MG63 (cell line): ENCODE results near the gene FLRT2. TPM values are rescaled to one million over a fixed set of nuclear protein-coding genes. Genes with fewer than 3 reads are reported as not detected.

ENCODE experiments used
- DNase-seq: peaks from one replicate; pipeline ENCODE4 v3.0.0-alpha.2; 2020
- H3K27me3 ChIP-seq: fragments of 250-450 bp; sonication (Bioruptor Pico); 2 replicates; pipeline ENCODE4 v1.5.1; 2020; ENCODE audit warnings: mild to moderate bottlenecking, moderate library complexity
- H3K36me3 ChIP-seq: fragments of 250-450 bp; sonication (Bioruptor Pico); 2 replicates; pipeline ENCODE4 v1.5.1; 2020; ENCODE audit warnings: mild to moderate bottlenecking, moderate library complexity
- H3K4me3 ChIP-seq: fragments of 250-450 bp; sonication (Bioruptor Pico); 2 replicates; pipeline ENCODE4 v1.5.1; 2020; ENCODE audit warnings: mild to moderate bottlenecking, moderate library complexity
- H3K9me3 ChIP-seq: fragments of 250-450 bp; sonication (Bioruptor Pico); 2 replicates; pipeline ENCODE4 v1.5.1; 2020; ENCODE audit warnings: mild to moderate bottlenecking, moderate library complexity
- total RNA-seq: library from RNA; depleted of rRNA; stranded (reverse); fragments of >200 nt; shearing (Covaris generic); gene quantifications from 2 replicates; pipeline ENCODE4 v1.2.3, GENCODE V29; 2014; ENCODE audit warnings: low replicate concordance; rRNA removed

FLRT2 gene
- total RNA-seq = 0.22 and 2.5 TPM in 2 replicates

GRCh38 chr14:85529803-85530574 lies at the start of gene FLRT2:
TSS of gene FLRT2 (plus strand) at chr14:85530144. CDS start at chr14:85621515, 91,371 bp downstream.
- Histone ChIP-seq H3K9me3 (no peaks in the 10 kb centered on the region), H3K27me3 (peaks cover 8% of the 10 kb centered on the region; the same call in 1 of the 2 replicates), H3K4me3 (peak within 1 kb of the TSS; percentile 61), H3K36me3 (no peaks in the 10 kb centered on the region)
- peak; percentile 67 for DNase-seq

- no peak for DNase-seq
- Histone ChIP-seq H3K4me3 (no peak overlapping the region), H3K27me3 (no peaks in the 10 kb centered on the region), H3K36me3 (no peaks in the 10 kb centered on the region), H3K9me3 (no peaks in the 10 kb centered on the region)
Measured at GRCh38 chr14:85481471-85481870, 48.5 kb upstream of the FLRT2 start.

- Histone ChIP-seq H3K36me3 (no peaks in the 10 kb centered on the region), H3K27me3 (no peaks in the 10 kb centered on the region), H3K4me3 (no peak overlapping the region), H3K9me3 (no peaks in the 10 kb centered on the region)
- DNase-seq = no peak
Measured at GRCh38 chr14:85482552-85482951, 47.4 kb upstream of the FLRT2 start.

- H3K9me3 ChIP-seq = no peaks in the 10 kb centered on the region
- H3K4me3 ChIP-seq = no peak overlapping the region
- H3K27me3 ChIP-seq = no peaks in the 10 kb centered on the region
- no peak for DNase-seq
- H3K36me3 ChIP-seq = no peaks in the 10 kb centered on the region
Measured at GRCh38 chr14:85483037-85483436, 46.9 kb upstream of the FLRT2 start.

- H3K9me3 ChIP-seq = no peaks in the 10 kb centered on the region
- no peaks in the 10 kb centered on the region for H3K36me3 ChIP-seq
- no peaks in the 10 kb centered on the region for H3K27me3 ChIP-seq
- DNase-seq = no peak
- no peak overlapping the region for H3K4me3 ChIP-seq
Measured at GRCh38 chr14:85483652-85484051, 46.3 kb upstream of the FLRT2 start.

- DNase-seq = peak; percentile 69
- no peak overlapping the region for H3K4me3 ChIP-seq
- H3K36me3 ChIP-seq = no peaks in the 10 kb centered on the region
- H3K27me3 ChIP-seq = no peaks in the 10 kb centered on the region
- H3K9me3 ChIP-seq = no peaks in the 10 kb centered on the region
Measured at GRCh38 chr14:85487215-85487614, 42.7 kb upstream of the FLRT2 start.

GRCh38 chr14:85501751-85502150 lies 28.2 kb upstream of the FLRT2 start:
- no peak overlapping the region for H3K4me3 ChIP-seq
- no peak for DNase-seq
- no peaks in the 10 kb centered on the region for H3K27me3 ChIP-seq

GRCh38 chr14:85508863-85509262 lies 21.1 kb upstream of the FLRT2 start:
- H3K36me3 ChIP-seq = no peaks in the 10 kb centered on the region
- H3K27me3 ChIP-seq = no peaks in the 10 kb centered on the region
- no peak for DNase-seq
- no peaks in the 10 kb centered on the region for H3K9me3 ChIP-seq
- no peak overlapping the region for H3K4me3 ChIP-seq

More at GRCh38 chr14:85501751-85502150, 28.2 kb upstream of the FLRT2 start:
- H3K9me3 ChIP-seq = no peaks in the 10 kb centered on the region
- H3K36me3 ChIP-seq = no peaks in the 10 kb centered on the region

GRCh38 chr14:85512451-85512850 lies 17.5 kb upstream of the FLRT2 start:
- H3K9me3 ChIP-seq = no peaks in the 10 kb centered on the region
- no peak for DNase-seq
- no peaks in the 10 kb centered on the region for H3K36me3 ChIP-seq
- H3K4me3 ChIP-seq = no peak overlapping the region
- no peaks in the 10 kb centered on the region for H3K27me3 ChIP-seq

- DNase-seq = no peak
- Histone ChIP-seq H3K4me3 (no peak overlapping the region), H3K27me3 (no peaks in the 10 kb centered on the region), H3K9me3 (no peaks in the 10 kb centered on the region), H3K36me3 (no peaks in the 10 kb centered on the region)
Measured at GRCh38 chr14:85514487-85514886, 15.5 kb upstream of the FLRT2 start.

GRCh38 chr14:85516239-85517113 lies 13.5 kb upstream of the FLRT2 start:
- DNase-seq = no peak
- no peaks in the 10 kb centered on the region for H3K9me3 ChIP-seq
- H3K36me3 ChIP-seq = no peaks in the 10 kb centered on the region
- no peaks in the 10 kb centered on the region for H3K27me3 ChIP-seq
- no peak overlapping the region for H3K4me3 ChIP-seq

- DNase-seq = no peak
- H3K27me3 ChIP-seq = no peaks in the 10 kb centered on the region
- H3K36me3 ChIP-seq = no peaks in the 10 kb centered on the region
- no peaks in the 10 kb centered on the region for H3K9me3 ChIP-seq
- H3K4me3 ChIP-seq = no peak overlapping the region
Measured at GRCh38 chr14:85517114-85517688, 12.7 kb upstream of the FLRT2 start.

- Histone ChIP-seq H3K27me3 (no peaks in the 10 kb centered on the region), H3K4me3 (no peak overlapping the region), H3K36me3 (no peaks in the 10 kb centered on the region), H3K9me3 (no peaks in the 10 kb centered on the region)
- DNase-seq = no peak
Measured at GRCh38 chr14:85519661-85520305, 10.2 kb upstream of the FLRT2 start.

GRCh38 chr14:85520581-85520980 lies 9.4 kb upstream of the FLRT2 start:
- H3K4me3 ChIP-seq = no peak overlapping the region
- no peaks in the 10 kb centered on the region for H3K27me3 ChIP-seq
- no peaks in the 10 kb centered on the region for H3K9me3 ChIP-seq
- no peak for DNase-seq
- H3K36me3 ChIP-seq = no peaks in the 10 kb centered on the region

- Histone ChIP-seq H3K27me3 (no peaks in the 10 kb centered on the region), H3K4me3 (no peak overlapping the region), H3K36me3 (no peaks in the 10 kb centered on the region), H3K9me3 (no peaks in the 10 kb centered on the region)
- no peak for DNase-seq
Measured at GRCh38 chr14:85523624-85524023, 6.3 kb upstream of the FLRT2 start.

GRCh38 chr14:85527006-85527405 lies 2.9 kb upstream of the FLRT2 start:
- H3K27me3 ChIP-seq = peaks cover 4% of the 10 kb centered on the region; the same call in 1 of the 2 replicates
- DNase-seq = no peak
- no peaks in the 10 kb centered on the region for H3K9me3 ChIP-seq
- H3K36me3 ChIP-seq = no peaks in the 10 kb centered on the region
- H3K4me3 ChIP-seq = no peak overlapping the region
